Naive thymus-derived CD8-positive, alpha-beta T cell (primary cell): ENCODE data around the gene TIE1. TPM values are rescaled to one million over a fixed set of nuclear protein-coding genes. Genes with fewer than 3 reads are reported as not detected.
A peak's percentile ranks its signal among the peaks of the same experiment; 100 is the strongest.

Experiments
- ATAC-seq, 2 donors: fragments of 150-1000 bp; cut with Tn5 transposase in 1 of 2; sonication (Bioruptor Pico), chemical (Tn5 transposase) in 1 of 2; 1 replicate in 1 of 2; 2 replicates in 1 of 2; pipeline ENCODE4 v1.10.0; 2021; ENCODE audit warnings: mild to moderate bottlenecking in 2 of 2, moderate library complexity in 2 of 2
- POLR2A ChIA-PET: fragments of 350-600 bp; sonication (Branson Sonifier 250); formaldehyde crosslinking; loops from one replicate; lab custom pipeline; 2021; ENCODE audit warnings: antibody characterized with exemption; lab: Charles Lee
- DNase-seq, 10 donors: peaks; one replicate each; pipeline versions ENCODE4 v3.0.0 to v3.0.0-alpha.2; 2020 to 2022
- H3K27ac Mint-ChIP-seq, 10 donors: one replicate each; pipeline ENCODE4 v1.8.0; 2020 to 2022; ENCODE audit warnings: mild to moderate bottlenecking in 10 of 10, mixed read lengths in 10 of 10, moderate library complexity in 4 of 10, inconsistent platforms in 1 of 10
- H3K27me3 Mint-ChIP-seq, 5 donors: one replicate each; pipeline ENCODE4 v1.8.0; 2021 to 2022; ENCODE audit warnings: mixed read lengths in 5 of 5
- H3K36me3 Mint-ChIP-seq, 3 donors: one replicate each; pipeline ENCODE4 v1.8.0; 2020 to 2022; ENCODE audit warnings: mixed read lengths in 3 of 3, mild to moderate bottlenecking in 2 of 3, inconsistent platforms in 1 of 3
- H3K4me1 Mint-ChIP-seq, 4 donors: one replicate each; pipeline ENCODE4 v1.8.0; 2021 to 2022; ENCODE audit warnings: mixed read lengths in 4 of 4
- H3K4me3 Mint-ChIP-seq, 10 donors: one replicate each; pipeline ENCODE4 v1.8.0; 2020 to 2022; ENCODE audit warnings: mild to moderate bottlenecking in 10 of 10, mixed read lengths in 10 of 10, moderate library complexity in 6 of 10, inconsistent platforms in 1 of 10
- H3K9me3 Mint-ChIP-seq, 9 donors: one replicate each; pipeline ENCODE4 v1.8.0; 2020 to 2022; ENCODE audit warnings: mixed read lengths in 9 of 9, mild to moderate bottlenecking in 3 of 9, inconsistent platforms in 1 of 9, moderate library complexity in 1 of 9
- polyA plus RNA-seq, 3 donors: library from polyadenylated mRNA; unstranded; fragments of 300-500 nt; fragmentation: Illumina TruSeq; gene quantifications; one replicate each; pipeline ENCODE4 v1.2.3, GENCODE V29; 2021
- total RNA-seq, 8 experiments: library from RNA in 2 of 8; stranded (reverse) in 2 of 8; gene quantifications; one replicate each; pipeline ENCODE4 v1.2.3 and lab custom pipeline; 2021 to 2026

TIE1 gene
- total and polyA plus RNA-seq, 5 experiments from 2014 or later = not detected

GRCh38 chr1:43275826-43276620 is 24.8 kb upstream of the TIE1 start:
- POLR2A ChIA-PET = no interaction called here
- DNase-seq (no peak), ATAC-seq (no peak)
- H3K4me3 Mint-ChIP-seq = peak overlapping the region in 2 of 10 donors; percentile 54 to 61
- peak overlapping the region in 3 of 10 donors; percentile 35 to 94 (median 87) for H3K27ac Mint-ChIP-seq
- peaks cover 2 to 34% (median 13%) of the 10 kb centered on the region in 5 donors for H3K27me3 Mint-ChIP-seq
- H3K9me3 Mint-ChIP-seq = peaks cover 0 to 15% (median 0%) of the 10 kb centered on the region in 9 donors
- peaks cover 2 to 10% (median 7%) of the 10 kb centered on the region in 3 donors for H3K36me3 Mint-ChIP-seq
- H3K4me1 Mint-ChIP-seq = peaks cover 14 to 26% (median 19%) of the 10 kb centered on the region in 4 donors

GRCh38 chr1:43276673-43277072 is 24.1 kb upstream of the TIE1 start:
- H3K9me3 Mint-ChIP-seq = peaks cover 0 to 15% (median 0%) of the 10 kb centered on the region in 9 donors
- peaks cover 2 to 10% (median 7%) of the 10 kb centered on the region in 3 donors for H3K36me3 Mint-ChIP-seq
- no peak overlapping the region for H3K27ac Mint-ChIP-seq
- H3K4me3 Mint-ChIP-seq = no peak overlapping the region
- H3K4me1 Mint-ChIP-seq = peaks cover 8 to 20% (median 14%) of the 10 kb centered on the region in 4 donors
- POLR2A ChIA-PET = no interaction called here
- ATAC-seq (no peak), DNase-seq (no peak)
- H3K27me3 Mint-ChIP-seq = peaks cover 2 to 27% (median 14%) of the 10 kb centered on the region in 5 donors

- Mint-ChIP-seq H3K4me3 (no peak overlapping the region), H3K4me1 (peaks cover 8 to 19% (median 13%) of the 10 kb centered on the region in 4 donors), H3K27ac (no peak overlapping the region), H3K9me3 (peaks cover 0 to 15% (median 0%) of the 10 kb centered on the region in 9 donors), H3K27me3 (peaks cover 0 to 23% (median 14%) of the 10 kb centered on the region in 5 donors), H3K36me3 (peaks cover 2 to 10% (median 7%) of the 10 kb centered on the region in 3 donors)
- POLR2A ChIA-PET = no interaction called here
- DNase-seq = no peak
- no peak for ATAC-seq
Observed at GRCh38 chr1:43277116-43277876, 23.5 kb upstream of the TIE1 start.

- ATAC-seq (no peak), DNase-seq (no peak)
- peaks cover 2 to 10% (median 7%) of the 10 kb centered on the region in 3 donors for H3K36me3 Mint-ChIP-seq
- H3K27ac Mint-ChIP-seq = no peak overlapping the region
- peaks cover 8 to 15% (median 12%) of the 10 kb centered on the region in 4 donors for H3K4me1 Mint-ChIP-seq
- peaks cover 0 to 23% (median 12%) of the 10 kb centered on the region in 5 donors for H3K27me3 Mint-ChIP-seq
- POLR2A ChIA-PET = no interaction called here
- H3K9me3 Mint-ChIP-seq = peaks cover 0 to 14% (median 0%) of the 10 kb centered on the region in 9 donors
- H3K4me3 Mint-ChIP-seq = no peak overlapping the region
Observed at GRCh38 chr1:43279161-43279560, 21.6 kb upstream of the TIE1 start.

- DNase-seq = no peak
- Mint-ChIP-seq H3K36me3 (peaks cover 2 to 6% (median 2%) of the 10 kb centered on the region in 3 donors), H3K4me3 (no peak overlapping the region), H3K27me3 (peaks cover 0 to 23% (median 12%) of the 10 kb centered on the region in 5 donors), H3K9me3 (peaks cover 0 to 9% (median 0%) of the 10 kb centered on the region in 9 donors), H3K27ac (no peak overlapping the region), H3K4me1 (peaks cover 4 to 10% (median 7%) of the 10 kb centered on the region in 4 donors)
- ATAC-seq = no peak
- POLR2A ChIA-PET = no interaction called here
Observed at GRCh38 chr1:43279666-43280065, 21.1 kb upstream of the TIE1 start.

GRCh38 chr1:43280692-43281091 is 20.1 kb upstream of the TIE1 start:
- no peak overlapping the region for H3K27ac Mint-ChIP-seq
- H3K9me3 Mint-ChIP-seq = no peaks in the 10 kb centered on the region
- H3K4me3 Mint-ChIP-seq = no peak overlapping the region
- H3K36me3 Mint-ChIP-seq = peaks cover 0 to 2% (median 0%) of the 10 kb centered on the region in 3 donors
- H3K4me1 Mint-ChIP-seq = peaks cover 0 to 2% (median 0%) of the 10 kb centered on the region in 4 donors
- no peak for ATAC-seq
- peaks cover 0 to 23% (median 12%) of the 10 kb centered on the region in 5 donors for H3K27me3 Mint-ChIP-seq
- DNase-seq = no peak
- POLR2A ChIA-PET = no interaction called here

- no peak overlapping the region for H3K27ac Mint-ChIP-seq
- POLR2A ChIA-PET = no interaction called here
- H3K9me3 Mint-ChIP-seq = no peaks in the 10 kb centered on the region
- H3K4me1 Mint-ChIP-seq = peaks cover 0 to 4% (median 1%) of the 10 kb centered on the region in 4 donors
- DNase-seq = no peak
- H3K27me3 Mint-ChIP-seq = peaks cover 0 to 21% (median 13%) of the 10 kb centered on the region in 5 donors
- H3K4me3 Mint-ChIP-seq = no peak overlapping the region
- ATAC-seq = no peak
- peaks cover 0 to 2% (median 0%) of the 10 kb centered on the region in 3 donors for H3K36me3 Mint-ChIP-seq
Observed at GRCh38 chr1:43282220-43283195, 18.3 kb upstream of the TIE1 start.

- no peak for ATAC-seq
- Mint-ChIP-seq H3K4me1 (peaks cover 0 to 4% (median 0%) of the 10 kb centered on the region in 4 donors), H3K36me3 (peaks cover 0 to 2% (median 0%) of the 10 kb centered on the region in 3 donors), H3K27ac (no peak overlapping the region), H3K27me3 (peaks cover 0 to 24% (median 13%) of the 10 kb centered on the region in 5 donors), H3K9me3 (no peaks in the 10 kb centered on the region), H3K4me3 (peak overlapping the region in 1 of 10 donors; percentile 36)
- POLR2A ChIA-PET = no interaction called here
- no peak for DNase-seq
Observed at GRCh38 chr1:43284065-43284464, 16.7 kb upstream of the TIE1 start.

- ATAC-seq = no peak
- Mint-ChIP-seq H3K4me3 (no peak overlapping the region), H3K4me1 (peaks cover 0 to 4% (median 0%) of the 10 kb centered on the region in 4 donors), H3K36me3 (peaks cover 0 to 2% (median 0%) of the 10 kb centered on the region in 3 donors), H3K27me3 (peaks cover 0 to 22% (median 13%) of the 10 kb centered on the region in 5 donors), H3K9me3 (no peaks in the 10 kb centered on the region), H3K27ac (peak overlapping the region in 1 of 10 donors; percentile 43)
- DNase-seq = no peak
- POLR2A ChIA-PET = no interaction called here
Observed at GRCh38 chr1:43284546-43285110, 16.2 kb upstream of the TIE1 start.

GRCh38 chr1:43285269-43285990 is 15.4 kb upstream of the TIE1 start, which contains the start of gene C1orf210:
TSS of gene C1orf210 (minus strand) at chr1:43285581. CDS start at chr1:43283270, 2,311 bp downstream.
- peak within 1 kb of the TSS in 1 of 10 donors; percentile 24 for H3K4me3 Mint-ChIP-seq
- peaks cover 0 to 4% (median 0%) of the 10 kb centered on the region in 4 donors for H3K4me1 Mint-ChIP-seq
- no peaks in the 10 kb centered on the region for H3K9me3 Mint-ChIP-seq
- no peak for DNase-seq
- H3K27ac Mint-ChIP-seq = peak within 1 kb of the TSS in 2 of 10 donors; percentile 43 to 63
- no peak for ATAC-seq
- H3K36me3 Mint-ChIP-seq = no peaks in the 10 kb centered on the region
- POLR2A ChIA-PET = no interaction called here
- peaks cover 0 to 14% (median 6%) of the 10 kb centered on the region in 5 donors for H3K27me3 Mint-ChIP-seq

GRCh38 chr1:43286115-43286514 is 14.7 kb upstream of the TIE1 start:
- H3K27ac Mint-ChIP-seq = peak overlapping the region in 1 of 10 donors; percentile 63
- DNase-seq = no peak
- H3K36me3 Mint-ChIP-seq = no peaks in the 10 kb centered on the region
- H3K4me3 Mint-ChIP-seq = no peak overlapping the region
- POLR2A ChIA-PET = no interaction called here
- H3K9me3 Mint-ChIP-seq = no peaks in the 10 kb centered on the region
- H3K27me3 Mint-ChIP-seq = peaks cover 0 to 10% (median 4%) of the 10 kb centered on the region in 5 donors
- no peak for ATAC-seq
- peaks cover 0 to 4% (median 0%) of the 10 kb centered on the region in 4 donors for H3K4me1 Mint-ChIP-seq
